Measurements from ENCODE around the gene PI4KA.
"Not testable (repeated sequence)": the region's sequence is repeated elsewhere in the genome, so short reads cannot be mapped to it uniquely, and the experiment has no call there.

DNA sequence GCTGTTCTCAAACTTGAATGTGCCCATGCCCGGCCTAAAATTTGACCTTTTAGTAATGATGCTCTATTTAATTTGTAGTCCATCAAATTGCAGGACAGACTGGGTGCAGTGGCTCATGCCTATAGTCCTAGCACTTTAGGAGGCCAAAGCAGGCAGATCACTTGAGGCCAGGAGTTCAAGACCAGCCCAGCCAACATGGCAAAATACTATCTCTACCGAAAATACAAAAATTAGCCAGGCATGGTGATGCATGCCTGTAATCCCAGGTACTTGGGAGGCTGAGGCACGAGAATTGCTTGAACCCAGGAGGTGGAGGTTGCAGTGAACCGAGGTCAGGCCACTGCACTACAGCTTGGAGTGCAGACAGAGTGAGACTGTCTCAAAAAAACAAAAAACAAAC is 33.4 kb downstream of the PI4KA start:
- TF ChIP-seq, protein P1, sequence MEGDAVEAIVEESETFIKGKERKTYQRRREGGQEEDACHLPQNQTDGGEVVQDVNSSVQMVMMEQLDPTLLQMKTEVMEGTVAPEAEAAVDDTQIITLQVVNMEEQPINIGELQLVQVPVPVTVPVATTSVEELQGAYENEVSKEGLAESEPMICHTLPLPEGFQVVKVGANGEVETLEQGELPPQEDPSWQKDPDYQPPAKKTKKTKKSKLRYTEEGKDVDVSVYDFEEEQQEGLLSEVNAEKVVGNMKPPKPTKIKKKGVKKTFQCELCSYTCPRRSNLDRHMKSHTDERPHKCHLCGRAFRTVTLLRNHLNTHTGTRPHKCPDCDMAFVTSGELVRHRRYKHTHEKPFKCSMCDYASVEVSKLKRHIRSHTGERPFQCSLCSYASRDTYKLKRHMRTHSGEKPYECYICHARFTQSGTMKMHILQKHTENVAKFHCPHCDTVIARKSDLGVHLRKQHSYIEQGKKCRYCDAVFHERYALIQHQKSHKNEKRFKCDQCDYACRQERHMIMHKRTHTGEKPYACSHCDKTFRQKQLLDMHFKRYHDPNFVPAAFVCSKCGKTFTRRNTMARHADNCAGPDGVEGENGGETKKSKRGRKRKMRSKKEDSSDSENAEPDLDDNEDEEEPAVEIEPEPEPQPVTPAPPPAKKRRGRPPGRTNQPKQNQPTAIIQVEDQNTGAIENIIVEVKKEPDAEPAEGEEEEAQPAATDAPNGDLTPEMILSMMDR (IDR thresholded peaks at IDR 0.05 in 8 of 11, conservative IDR thresholded peaks at IDR 0.05 in 3 of 11), result not testable (repeated sequence)
- TF ChIP-seq POLR2AphosphoS5 (IDR thresholded peaks at IDR 0.05), result not testable (repeated sequence)

All from spleen (tissue), 7 donors.